ENCODE data around the gene RTEL1.
"Not testable (repeated sequence)": the region's sequence is repeated elsewhere in the genome, so short reads cannot be mapped to it uniquely, and the experiment has no call there.

Gene RTEL1

GRCh38 chr20:63627751-63628245, 30.3 kb upstream of the RTEL1 start:
- no peak for DNase-seq

- peak; percentile 85 to 93 for DNase-seq
Measured at GRCh38 chr20:63628246-63628975, 29.7 kb upstream of the RTEL1 start.

GRCh38 chr20:63630956-63631355, 27.2 kb upstream of the RTEL1 start:
- DNase-seq: not testable (repeated sequence)

GRCh38 chr20:63631426-63631825, 26.7 kb upstream of the RTEL1 start:
- not testable (repeated sequence) for DNase-seq

- no peak for DNase-seq
Measured at GRCh38 chr20:63633732-63634131, 24.4 kb upstream of the RTEL1 start.

- no peak for DNase-seq
Measured at GRCh38 chr20:63635431-63636141, 22.5 kb upstream of the RTEL1 start.

- DNase-seq: peak in 1 of 2 experiments; percentile 26
Measured at GRCh38 chr20:63636752-63637628, 21.1 kb upstream of the RTEL1 start.

- DNase-seq: no peak
Measured at GRCh38 chr20:63639093-63639975, 18.8 kb upstream of the RTEL1 start.

GRCh38 chr20:63640086-63640485, 18.0 kb upstream of the RTEL1 start:
- no peak for DNase-seq

GRCh38 chr20:63640686-63641085, 17.4 kb upstream of the RTEL1 start:
- DNase-seq: not testable (repeated sequence)

- DNase-seq: no peak
Measured at GRCh38 chr20:63641146-63641791, 16.8 kb upstream of the RTEL1 start.

- peak; percentile 92 to 98 for DNase-seq
Measured at GRCh38 chr20:63641792-63642523, 16.2 kb upstream of the RTEL1 start.

GRCh38 chr20:63642527-63643247, 15.4 kb upstream of the RTEL1 start:
- DNase-seq: peak in 1 of 2 experiments; percentile 70

- DNase-seq: no peak
Measured at GRCh38 chr20:63643499-63643898, 14.6 kb upstream of the RTEL1 start.

- no peak for DNase-seq
Measured at GRCh38 chr20:63643946-63644345, 14.2 kb upstream of the RTEL1 start.

GRCh38 chr20:63645218-63645617, 12.9 kb upstream of the RTEL1 start:
- no peak for DNase-seq

GRCh38 chr20:63648190-63648589, 9.9 kb upstream of the RTEL1 start:
- no peak for DNase-seq

GRCh38 chr20:63648895-63649589, 9.1 kb upstream of the RTEL1 start:
- DNase-seq: no peak

- not testable (repeated sequence) for DNase-seq
Measured at GRCh38 chr20:63650486-63650885, 7.6 kb upstream of the RTEL1 start.

GRCh38 chr20:63651942-63652191, 6.2 kb upstream of the RTEL1 start:
- DNase-seq: peak in 1 of 2 experiments; percentile 75

All from NCI-H526 (cell line).